Activated T-helper 1 cell treated with anti-CD3 and anti-CD28 coated beads, Interleukin-2, amount 50 U/mL, for 16 hours (primary cell): ENCODE measurements around the gene P2RY2.
"Not testable (repeated sequence)": the region's sequence is repeated elsewhere in the genome, so short reads cannot be mapped to it uniquely, and the experiment has no call there.

Experiments used
- DNase-seq, 2 donors: peaks; one replicate each; pipeline ENCODE4 v3.0.0-alpha.2; 2020; ENCODE audit warnings: low read depth in 1 of 2, low spot score in 1 of 2

Gene P2RY2

GRCh38 chr11:73226297-73227006 lies 8.4 kb downstream of the P2RY2 start:
- no peak for DNase-seq

- DNase-seq, result no peak
Measured at GRCh38 chr11:73227571-73228211, 9.6 kb downstream of the P2RY2 start.

- no peak for DNase-seq
Measured at GRCh38 chr11:73228268-73229134, 10.4 kb downstream of the P2RY2 start.

- no peak for DNase-seq
Measured at GRCh38 chr11:73229321-73229895, 11.3 kb downstream of the P2RY2 start.

GRCh38 chr11:73229896-73230875 lies 12.1 kb downstream of the P2RY2 start:
- DNase-seq, result no peak

- no peak for DNase-seq
Measured at GRCh38 chr11:73230931-73231330, 12.8 kb downstream of the P2RY2 start.

GRCh38 chr11:73232487-73232886 lies 14.4 kb downstream of the P2RY2 start:
- DNase-seq, result not testable (repeated sequence)

- DNase-seq, result no peak
Measured at GRCh38 chr11:73233211-73233610, 15.1 kb downstream of the P2RY2 start.

- DNase-seq, result no peak
Measured at GRCh38 chr11:73233692-73234470, 15.8 kb downstream of the P2RY2 start.

GRCh38 chr11:73234471-73235181 lies 16.5 kb downstream of the P2RY2 start:
- no peak for DNase-seq

- no peak for DNase-seq
Measured at GRCh38 chr11:73235236-73235786, 17.2 kb downstream of the P2RY2 start.

- DNase-seq, result no peak
Measured at GRCh38 chr11:73236205-73236765, 18.2 kb downstream of the P2RY2 start.

- DNase-seq, result no peak
Measured at GRCh38 chr11:73236854-73237253, 18.8 kb downstream of the P2RY2 start.

GRCh38 chr11:73237471-73238290 lies 19.6 kb downstream of the P2RY2 start:
- DNase-seq, result no peak

GRCh38 chr11:73239111-73239521 lies 21.0 kb downstream of the P2RY2 start:
- no peak for DNase-seq

- DNase-seq, result no peak
Measured at GRCh38 chr11:73239571-73240189, 21.6 kb downstream of the P2RY2 start.

- DNase-seq, result no peak
Measured at GRCh38 chr11:73240190-73240781, 22.2 kb downstream of the P2RY2 start.
